GM18508 (cell line): ENCODE results near the gene SLC24A2.

Experiments used
- ATAC-seq: cut with Tn5 transposase; IDR thresholded peaks from one replicate; pipeline ENCODE4 v1.9.1; 2021; ENCODE audit warnings: moderate number of reproducible peaks; ENCODE audit not compliant: insufficient read depth, unreplicated experiment

Gene SLC24A2

DNA sequence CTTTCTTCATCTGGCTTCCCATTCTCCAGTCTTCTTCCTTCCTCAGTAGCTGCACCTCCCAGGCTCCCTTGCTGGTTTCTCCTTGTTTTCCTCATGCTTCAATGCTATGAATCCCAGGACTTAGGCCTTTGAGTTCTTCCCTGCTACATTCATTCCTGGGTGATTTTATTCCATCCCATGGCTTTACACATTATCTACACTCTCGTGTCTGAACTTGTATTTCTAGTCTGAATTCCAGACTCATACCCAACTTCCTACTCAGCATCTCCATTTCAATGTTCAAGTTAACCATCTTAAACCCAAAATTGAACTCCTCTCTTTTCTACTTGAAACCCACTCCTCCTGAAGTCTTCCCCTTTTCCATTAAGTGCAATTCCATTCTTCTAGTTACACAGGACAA lies 20.0 kb downstream of the SLC24A2 start:
- no peak for ATAC-seq

DNA sequence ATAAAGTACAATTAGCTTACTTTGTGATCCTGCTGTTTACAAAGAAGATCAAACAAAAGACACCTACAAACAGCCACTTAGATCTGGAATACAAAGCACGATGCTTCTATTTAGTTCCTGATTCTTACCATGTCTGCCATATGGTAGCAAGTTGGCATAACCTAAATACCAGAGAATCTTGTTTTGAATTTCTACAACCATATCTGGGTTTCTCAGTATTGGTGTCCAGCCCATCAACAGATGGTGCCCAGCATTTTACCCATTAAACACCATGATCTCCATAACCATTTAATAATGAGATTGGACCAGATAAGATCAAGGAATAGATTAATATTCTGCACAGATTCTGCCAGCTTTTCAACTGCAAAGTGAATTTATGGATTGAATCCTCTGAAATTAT lies 29.8 kb downstream of the SLC24A2 start:
- ATAC-seq, result no peak

DNA sequence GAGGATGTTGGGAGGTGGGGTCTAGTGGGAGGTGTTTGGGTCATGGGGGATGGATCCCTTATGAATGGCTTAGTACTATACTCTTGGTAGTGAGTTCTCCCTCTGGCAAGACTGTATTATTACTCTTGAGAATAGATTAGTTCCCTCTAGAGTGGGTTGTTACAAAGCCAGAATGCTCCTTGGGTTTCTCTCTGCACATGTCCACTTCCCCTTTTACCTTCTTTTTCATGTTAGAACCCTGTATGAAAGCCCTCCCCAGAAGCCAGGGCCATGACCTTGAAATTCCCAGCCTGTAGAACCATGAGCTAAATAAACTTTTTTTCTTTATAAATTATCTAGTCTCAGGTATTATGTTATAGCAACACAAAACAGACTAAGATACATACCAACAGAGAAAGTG lies 31.1 kb downstream of the SLC24A2 start:
- ATAC-seq, result no peak

DNA sequence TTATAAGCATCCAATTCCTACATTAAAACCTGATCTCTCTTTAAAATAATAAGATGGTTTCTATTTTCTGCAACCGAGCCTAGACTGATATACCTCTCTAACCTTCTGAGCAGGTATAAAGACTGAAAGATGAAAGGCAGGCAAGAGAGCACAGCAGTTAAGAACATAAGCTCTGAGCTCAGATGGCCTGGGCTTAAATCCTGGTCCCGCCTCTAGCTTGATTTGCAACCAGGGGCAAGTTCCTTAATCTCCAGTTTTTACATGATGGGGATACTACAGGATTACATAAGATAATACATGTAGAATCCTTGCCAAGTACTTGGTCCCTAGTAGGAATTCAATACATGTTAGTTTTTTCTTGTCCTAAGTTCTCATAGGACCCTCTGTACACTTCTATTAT lies 33.9 kb downstream of the SLC24A2 start:
- no peak for ATAC-seq

DNA sequence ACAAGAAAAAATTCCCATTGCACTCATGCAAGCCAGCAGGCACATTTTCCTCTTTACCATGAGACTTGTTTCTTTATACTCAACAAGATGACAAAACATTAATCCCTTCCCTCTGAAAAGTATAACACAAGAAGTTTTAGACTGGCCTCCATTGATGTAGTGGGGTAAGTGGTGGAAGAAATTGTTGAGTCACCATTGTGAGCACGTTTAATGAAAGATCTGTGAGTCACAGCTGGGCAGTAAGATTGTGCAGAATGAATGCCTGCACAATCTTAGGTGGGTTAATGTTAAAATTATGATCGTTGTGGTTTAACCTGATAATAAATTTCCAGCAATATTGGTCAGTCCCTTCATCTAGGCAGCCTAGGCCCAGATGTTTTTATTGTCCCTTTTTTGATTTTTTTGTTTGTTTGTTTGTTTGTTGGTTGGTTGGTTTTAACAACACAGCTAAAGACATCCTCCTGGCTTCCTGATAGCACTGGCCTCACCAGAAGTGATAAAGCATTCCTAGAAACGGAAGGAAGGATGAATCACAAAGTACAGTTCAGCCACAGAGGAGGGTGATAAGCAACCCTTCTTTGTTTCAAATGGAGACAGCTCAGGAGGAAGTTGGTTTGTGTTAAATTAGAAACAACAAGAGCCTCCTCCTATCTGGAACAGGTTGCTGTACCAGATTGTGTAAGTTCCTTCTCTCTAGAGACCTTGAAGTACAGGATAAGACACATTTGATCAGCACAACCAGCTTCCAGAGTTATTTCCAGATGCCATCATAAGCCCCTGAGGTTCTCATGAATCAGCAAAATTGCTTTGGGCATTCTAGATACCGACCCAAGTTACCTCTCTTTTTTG lies 40.3 kb downstream of the SLC24A2 start:
- ATAC-seq, result no peak

DNA sequence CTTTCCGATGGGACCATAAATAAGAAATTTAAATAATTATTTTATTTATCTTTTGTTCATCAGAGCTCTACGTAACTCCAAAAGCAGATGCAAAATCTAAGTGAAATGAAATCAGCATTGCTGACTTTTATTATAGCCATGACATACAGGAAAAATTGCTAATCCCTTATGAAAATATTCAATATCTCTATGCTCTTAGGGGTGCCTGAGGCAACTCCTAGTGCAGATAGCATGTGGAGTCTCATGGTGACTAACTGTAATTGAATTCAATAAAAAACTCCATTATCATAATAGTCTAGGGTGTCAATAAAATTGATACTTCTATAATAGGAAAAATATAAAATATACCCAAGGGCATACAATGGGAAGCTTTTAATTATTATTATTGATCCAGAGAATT lies 42.6 kb downstream of the SLC24A2 start:
- ATAC-seq, result no peak

DNA sequence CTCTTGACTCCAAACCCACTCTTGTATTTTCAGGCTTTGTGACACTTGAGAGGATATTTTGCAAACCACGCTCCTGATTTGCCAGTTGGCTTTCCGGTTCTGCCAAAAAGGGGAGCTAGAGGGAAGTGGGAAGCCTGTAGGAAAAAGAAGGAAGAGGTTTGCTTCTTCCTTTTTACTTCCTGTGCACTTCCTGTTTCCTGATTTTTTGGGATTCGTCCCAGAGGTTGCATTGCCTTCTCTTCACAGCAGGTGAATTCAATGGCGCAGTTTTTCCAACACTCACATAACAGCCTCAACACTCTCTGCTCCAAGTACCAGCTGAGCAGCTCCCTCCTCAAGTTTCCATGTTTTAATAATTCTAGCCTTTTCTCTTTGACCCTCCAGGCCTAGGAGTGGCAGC lies 47.7 kb downstream of the SLC24A2 start:
- no peak for ATAC-seq
